OCI-LY1 (cell line): Measurements from ENCODE around the gene SLC39A11.
A peak's percentile ranks its signal among the peaks of the same experiment; 100 is the strongest.

Experiments used
- H2AFZ ChIP-seq: fragments of 200-600 bp; sonication (generic), shearing (Covaris generic); 2 replicates; pipeline ENCODE4 v1.6.0; 2014; ENCODE audit warnings: antibody characterized with exemption, mild to moderate bottlenecking, low read length
- H3F3A ChIP-seq: fragments of 200-600 bp; sonication (generic), shearing (Covaris generic); 2 replicates; pipeline ENCODE4 v1.6.0; 2014; ENCODE audit warnings: mild to moderate bottlenecking, antibody characterized with exemption, low read length, moderate library complexity; ENCODE audit not compliant: insufficient read depth
- H3K27ac ChIP-seq: fragments of 200-600 bp; sonication (generic); 2 replicates; pipeline ENCODE4 v1.5.1; 2014; ENCODE audit warnings: low read length, mixed run types, mild to moderate bottlenecking, low read depth; ENCODE audit not compliant: poor library complexity, severe bottlenecking
- H3K27me3 ChIP-seq: fragments of 200-600 bp; sonication (generic); 2 replicates; pipeline ENCODE4 v1.6.0; 2014; ENCODE audit warnings: antibody characterized with exemption, mild to moderate bottlenecking, low read length, moderate library complexity; ENCODE audit not compliant: insufficient read depth
- H3K36me3 ChIP-seq: fragments of 200-600 bp; sonication (generic); 2 replicates; pipeline ENCODE4 v1.6.1; 2014; ENCODE audit warnings: mild to moderate bottlenecking, antibody characterized with exemption, low read length, moderate library complexity, mixed read lengths; ENCODE audit not compliant: insufficient read depth
- H3K4me1 ChIP-seq: fragments of 200-600 bp; sonication (generic); 2 replicates; pipeline ENCODE4 v1.5.1; 2014; ENCODE audit warnings: mild to moderate bottlenecking, low read length, moderate library complexity; ENCODE audit not compliant: insufficient read depth, severe bottlenecking
- H3K4me2 ChIP-seq: fragments of 200-600 bp; sonication (generic), shearing (Covaris generic); 2 replicates; pipeline ENCODE4 v1.6.1; 2014; ENCODE audit warnings: low read length
- H3K4me3 ChIP-seq: fragments of 200-600 bp; sonication (generic); 2 replicates; pipeline ENCODE4 v1.5.1; 2014; ENCODE audit warnings: low read length, low read depth, mild to moderate bottlenecking, mixed read lengths; ENCODE audit not compliant: poor library complexity, severe bottlenecking
- H3K79me2 ChIP-seq: fragments of 200-600 bp; shearing (Covaris generic); 2 replicates; pipeline ENCODE4 v1.6.1; 2016; ENCODE audit warnings: mixed run types, low read length, mixed read lengths; ENCODE audit not compliant: insufficient read depth
- H3K9ac ChIP-seq: fragments of 200-600 bp; sonication (generic), shearing (Covaris generic); 2 replicates; pipeline ENCODE4 v1.6.1; 2014; ENCODE audit warnings: mild to moderate bottlenecking, low read length, mixed read lengths
- H3K9me2 ChIP-seq: fragments of 200-600 bp; sonication (generic), shearing (Covaris generic); 2 replicates; pipeline ENCODE4 v1.6.1; 2014; ENCODE audit warnings: low read depth, mild to moderate bottlenecking, low read length, mixed read lengths
- H3K9me3 ChIP-seq: fragments of 200-600 bp; shearing (Covaris generic); 2 replicates; pipeline ENCODE4 v1.6.1; 2014; ENCODE audit warnings: low read length, mixed read lengths
- H4K20me1 ChIP-seq: fragments of 200-600 bp; sonication (generic), shearing (Covaris generic); 2 replicates; pipeline ENCODE4 v1.6.0; 2016; ENCODE audit warnings: mild to moderate bottlenecking, low read length; ENCODE audit not compliant: insufficient read depth
- EZH2 ChIP-seq: fragments of 200-600 bp; sonication (generic), shearing (Covaris generic); IDR thresholded peaks from 2 replicates; pipeline ENCODE4 v1.8.0; 2017; ENCODE audit warnings: borderline replicate concordance, mixed run types, mild to moderate bottlenecking, antibody characterized with exemption, low read length, moderate library complexity, mixed read lengths
- TF ChIP-seq, protein P1 (sequence below): fragments of 200-600 bp; sonication (generic), shearing (Covaris generic); IDR thresholded peaks from 2 replicates; pipeline ENCODE4 v1.5.1; 2017; ENCODE audit warnings: mild to moderate bottlenecking, antibody characterized with exemption, low read length, moderate library complexity, mixed read lengths

SLC39A11 gene

DNA sequence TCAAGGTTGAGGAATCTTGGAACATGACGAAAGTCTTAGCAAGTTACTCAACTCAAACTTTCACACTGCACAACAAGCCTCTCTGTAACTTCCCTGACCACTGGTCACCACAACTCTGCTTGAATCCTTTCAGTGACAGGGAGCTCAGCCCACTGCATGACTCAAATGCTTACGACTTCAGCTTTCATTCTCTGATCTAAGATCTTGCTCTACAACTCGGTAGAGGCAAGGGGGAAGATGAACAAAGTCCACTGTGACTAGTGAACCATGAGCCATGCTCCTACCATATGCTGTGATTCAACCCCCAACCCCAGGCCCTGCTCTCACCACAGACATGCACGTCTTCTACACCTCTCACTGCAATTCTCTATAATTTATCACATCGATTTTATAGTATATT, 160.9 kb downstream of the SLC39A11 start:
- no peaks in the 10 kb centered on the region for H3F3A ChIP-seq
- H3K27me3 ChIP-seq = no peaks in the 10 kb centered on the region
- TF ChIP-seq, protein P1, sequence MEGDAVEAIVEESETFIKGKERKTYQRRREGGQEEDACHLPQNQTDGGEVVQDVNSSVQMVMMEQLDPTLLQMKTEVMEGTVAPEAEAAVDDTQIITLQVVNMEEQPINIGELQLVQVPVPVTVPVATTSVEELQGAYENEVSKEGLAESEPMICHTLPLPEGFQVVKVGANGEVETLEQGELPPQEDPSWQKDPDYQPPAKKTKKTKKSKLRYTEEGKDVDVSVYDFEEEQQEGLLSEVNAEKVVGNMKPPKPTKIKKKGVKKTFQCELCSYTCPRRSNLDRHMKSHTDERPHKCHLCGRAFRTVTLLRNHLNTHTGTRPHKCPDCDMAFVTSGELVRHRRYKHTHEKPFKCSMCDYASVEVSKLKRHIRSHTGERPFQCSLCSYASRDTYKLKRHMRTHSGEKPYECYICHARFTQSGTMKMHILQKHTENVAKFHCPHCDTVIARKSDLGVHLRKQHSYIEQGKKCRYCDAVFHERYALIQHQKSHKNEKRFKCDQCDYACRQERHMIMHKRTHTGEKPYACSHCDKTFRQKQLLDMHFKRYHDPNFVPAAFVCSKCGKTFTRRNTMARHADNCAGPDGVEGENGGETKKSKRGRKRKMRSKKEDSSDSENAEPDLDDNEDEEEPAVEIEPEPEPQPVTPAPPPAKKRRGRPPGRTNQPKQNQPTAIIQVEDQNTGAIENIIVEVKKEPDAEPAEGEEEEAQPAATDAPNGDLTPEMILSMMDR = no peak
- TF ChIP-seq EZH2 = no peak
- H3K36me3 ChIP-seq = no peaks in the 10 kb centered on the region
- no peak overlapping the region for H3K27ac ChIP-seq
- H3K9ac ChIP-seq = no peak overlapping the region
- H3K4me3 ChIP-seq = no peak overlapping the region
- no peaks in the 10 kb centered on the region for H3K9me2 ChIP-seq
- peaks cover 14% of the 10 kb centered on the region for H3K4me1 ChIP-seq
- no peaks in the 10 kb centered on the region for H3K9me3 ChIP-seq
- H2AFZ ChIP-seq = no peak overlapping the region
- peak overlapping the region; percentile 29; the same call in 1 of the 2 replicates for H3K4me2 ChIP-seq
- H3K79me2 ChIP-seq = no peaks in the 10 kb centered on the region
- H4K20me1 ChIP-seq = no peaks in the 10 kb centered on the region

DNA sequence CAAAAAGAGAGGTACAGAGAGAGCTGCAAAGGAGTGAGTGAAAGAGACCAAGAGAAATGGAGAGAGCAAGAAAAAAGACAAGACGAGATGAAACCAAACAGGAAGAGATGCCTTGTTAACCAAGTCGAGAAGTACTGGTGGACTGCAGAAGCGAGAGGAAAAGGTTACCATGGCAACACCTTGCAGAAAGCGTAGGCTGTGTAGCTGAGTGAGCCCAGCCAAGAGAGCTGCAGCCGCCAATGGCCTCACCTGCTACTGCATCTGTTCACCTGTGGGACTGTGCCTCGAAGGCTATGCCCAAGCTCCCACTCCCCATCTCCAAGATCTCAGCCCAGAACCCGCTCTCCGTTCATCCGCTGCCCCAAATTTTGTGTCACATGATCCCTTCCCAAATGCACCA, 161.3 kb downstream of the SLC39A11 start:
- Histone ChIP-seq H3K4me2 (peak overlapping the region; percentile 29; the same call in 1 of the 2 replicates), H3K4me1 (peaks cover 14% of the 10 kb centered on the region), H2AFZ (no peak overlapping the region), H3K4me3 (no peak overlapping the region), H3K79me2 (no peaks in the 10 kb centered on the region), H3K9me3 (no peaks in the 10 kb centered on the region), H3K27ac (no peak overlapping the region), H3K9me2 (no peaks in the 10 kb centered on the region), H3K27me3 (no peaks in the 10 kb centered on the region), H3F3A (no peaks in the 10 kb centered on the region), H3K9ac (no peak overlapping the region), H3K36me3 (no peaks in the 10 kb centered on the region), H4K20me1 (no peaks in the 10 kb centered on the region)
- no peak for TF ChIP-seq EZH2
- TF ChIP-seq, protein P1 = no peak

DNA sequence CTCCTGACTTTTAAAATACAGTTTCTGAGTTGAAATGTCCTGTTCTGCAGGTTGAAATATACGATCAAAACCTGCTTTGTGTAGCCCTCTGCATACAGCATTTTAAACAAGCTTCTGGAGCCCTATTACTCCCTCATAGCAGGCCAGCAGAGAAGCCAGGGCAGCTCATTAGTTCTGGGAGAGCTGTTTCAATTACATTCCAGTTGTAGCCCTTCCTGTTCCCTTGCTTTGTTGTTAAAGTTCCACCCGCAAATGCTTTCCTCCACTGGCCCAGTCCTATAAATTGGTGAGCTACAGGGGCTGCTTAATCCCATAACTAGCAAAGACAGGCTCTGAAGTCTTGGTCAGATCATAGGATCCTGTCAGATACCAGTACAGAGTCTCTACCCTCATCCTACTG, 162.5 kb downstream of the SLC39A11 start:
- H3K9ac ChIP-seq = no peak overlapping the region
- no peaks in the 10 kb centered on the region for H3K27me3 ChIP-seq
- no peaks in the 10 kb centered on the region for H4K20me1 ChIP-seq
- no peak overlapping the region for H3K27ac ChIP-seq
- no peaks in the 10 kb centered on the region for H3K9me3 ChIP-seq
- TF ChIP-seq, protein P1 = no peak
- no peak for TF ChIP-seq EZH2
- H3K4me2 ChIP-seq = no peak overlapping the region
- no peaks in the 10 kb centered on the region for H3K79me2 ChIP-seq
- no peaks in the 10 kb centered on the region for H3K9me2 ChIP-seq
- H2AFZ ChIP-seq = no peak overlapping the region
- H3K4me1 ChIP-seq = peaks cover 14% of the 10 kb centered on the region
- H3F3A ChIP-seq = no peaks in the 10 kb centered on the region
- no peaks in the 10 kb centered on the region for H3K36me3 ChIP-seq
- no peak overlapping the region for H3K4me3 ChIP-seq
